ENCODE data around the gene RYR1.

RYR1 gene

GRCh38 chr19:38433268-38433733 is at the start of gene RYR1:
Gene RYR1, plus strand, starts transcription at chr19:38433691. Its CDS starts 139 bp downstream, at chr19:38433830.
- Histone ChIP-seq H3K27me3 (ENCODE audit: control insufficient read depth, low read length) (0 out of 2 replicates have a peak, but pooled peaks cover 4% of the 10 kb centered on the region), H3K4me3 (ENCODE audit: low read length) (no peak within 1 kb of the TSS), H3K4me2 (ENCODE audit: low read length) (peak within 1 kb of the TSS; percentile 27; the same call in 1 of the 2 replicates), H3F3A (ENCODE audit: control insufficient read depth, insufficient read depth) (no peaks in the 10 kb centered on the region), H3K27ac (ENCODE audit: low read depth, low read length) (no peak within 1 kb of the TSS), H3K79me2 (ENCODE audit: control insufficient read depth, low read length) (no peaks in the 10 kb centered on the region), H4K20me1 (ENCODE audit: control insufficient read depth, insufficient read depth, low read depth, low read length) (no peaks in the 10 kb centered on the region), H3K36me3 (ENCODE audit: control insufficient read depth, low read length) (no peaks in the 10 kb centered on the region), H3K9me2 (replicated peaks; ENCODE audit: control insufficient read depth, low read length) (no peaks in the 10 kb centered on the region), H3K4me1 (ENCODE audit: control insufficient read depth, low read length) (0 out of 2 replicates have a peak, but pooled peaks cover 3% of the 10 kb centered on the region), H3K9me3 (ENCODE audit: control insufficient read depth, insufficient read depth, low read length) (no peaks in the 10 kb centered on the region)
- TF ChIP-seq CTCF (IDR thresholded peaks at IDR 0.05; ENCODE audit: low read depth, low read length, poor library complexity, severe bottlenecking) (no peak), EZH2phosphoT487 (IDR thresholded peaks at IDR 0.05; ENCODE audit: borderline replicate concordance, low read length) (no peak)

- TF ChIP-seq EZH2phosphoT487 (IDR thresholded peaks at IDR 0.05; ENCODE audit: borderline replicate concordance, low read length) (no peak), CTCF (IDR thresholded peaks at IDR 0.05; ENCODE audit: low read depth, low read length, poor library complexity, severe bottlenecking) (no peak)
- no peak overlapping the region for H3K4me2 ChIP-seq (ENCODE audit: low read length)
- no peaks in the 10 kb centered on the region for H3K9me3 ChIP-seq (ENCODE audit: control insufficient read depth, insufficient read depth, low read length)
- H3K27ac ChIP-seq (ENCODE audit: low read depth, low read length) = no peak overlapping the region
- H3K79me2 ChIP-seq (ENCODE audit: control insufficient read depth, low read length) = peaks cover 7% of the 10 kb centered on the region
- no peaks in the 10 kb centered on the region for H3K9me2 ChIP-seq (replicated peaks; ENCODE audit: control insufficient read depth, low read length)
- no peak overlapping the region for H3K4me3 ChIP-seq (ENCODE audit: low read length)
- H3K4me1 ChIP-seq (ENCODE audit: control insufficient read depth, low read length) = peaks cover 21% of the 10 kb centered on the region
- H3K36me3 ChIP-seq (ENCODE audit: control insufficient read depth, low read length) = peaks cover 39% of the 10 kb centered on the region
- H3F3A ChIP-seq (ENCODE audit: control insufficient read depth, insufficient read depth) = no peaks in the 10 kb centered on the region; the same call in 1 of the 2 replicates
- 0 out of 2 replicates have a peak, but pooled peaks cover 4% of the 10 kb centered on the region for H4K20me1 ChIP-seq (ENCODE audit: control insufficient read depth, insufficient read depth, low read depth, low read length)
- peaks cover 12% of the 10 kb centered on the region for H3K27me3 ChIP-seq (ENCODE audit: control insufficient read depth, low read length)
Measured at GRCh38 chr19:38383743-38384142, 49.7 kb upstream of the RYR1 start.

GRCh38 chr19:38384209-38385027 is 49.1 kb upstream of the RYR1 start:
- peaks cover 19% of the 10 kb centered on the region for H3K27me3 ChIP-seq (ENCODE audit: control insufficient read depth, low read length)
- H3K27ac ChIP-seq (ENCODE audit: low read depth, low read length) = no peak overlapping the region
- peaks cover 25% of the 10 kb centered on the region for H3K4me1 ChIP-seq (ENCODE audit: control insufficient read depth, low read length)
- no peaks in the 10 kb centered on the region for H3K9me3 ChIP-seq (ENCODE audit: control insufficient read depth, insufficient read depth, low read length)
- H3K36me3 ChIP-seq (ENCODE audit: control insufficient read depth, low read length) = peaks cover 33% of the 10 kb centered on the region
- peaks cover 1% of the 10 kb centered on the region for H3K79me2 ChIP-seq (ENCODE audit: control insufficient read depth, low read length)
- no peaks in the 10 kb centered on the region for H3K9me2 ChIP-seq (replicated peaks; ENCODE audit: control insufficient read depth, low read length)
- peak; percentile 46 for TF ChIP-seq CTCF (IDR thresholded peaks at IDR 0.05; ENCODE audit: low read depth, low read length, poor library complexity, severe bottlenecking)
- TF ChIP-seq EZH2phosphoT487 (IDR thresholded peaks at IDR 0.05; ENCODE audit: borderline replicate concordance, low read length) = no peak
- no peaks in the 10 kb centered on the region; the same call in 1 of the 2 replicates for H3F3A ChIP-seq (ENCODE audit: control insufficient read depth, insufficient read depth)
- H3K4me3 ChIP-seq (ENCODE audit: low read length) = no peak overlapping the region
- H4K20me1 ChIP-seq (ENCODE audit: control insufficient read depth, insufficient read depth, low read depth, low read length) = 0 out of 2 replicates have a peak, but pooled peaks cover 4% of the 10 kb centered on the region
- no peak overlapping the region for H3K4me2 ChIP-seq (ENCODE audit: low read length)
